GM12878 (cell line): ENCODE data around the gene CRY1. TPM values are rescaled to one million over a fixed set of nuclear protein-coding genes. Genes with fewer than 3 reads are reported as not detected.

ENCODE experiments used
- BCLAF1 ChIP-seq: fragments of 450-650 bp; IDR thresholded peaks from 2 replicates; pipeline ENCODE4 v1.6.1; 2017; ENCODE audit warnings: antibody characterized with exemption, mild to moderate bottlenecking, moderate library complexity
- CEBPB ChIP-seq, 2 experiments: fragments of 150-350 bp in 1 of 2; IDR thresholded peaks; 2 replicates each; pipeline ENCODE4 v1.6.1; 2012 to 2014; ENCODE audit warnings: low read depth in 2 of 2, low read length in 2 of 2, borderline replicate concordance in 1 of 2, inconsistent platforms in 1 of 2
- JUND ChIP-seq: IDR thresholded peaks from 2 replicates; pipeline ENCODE4 v1.6.1; 2012; ENCODE audit warnings: low read depth, mild to moderate bottlenecking, low read length, improper control_type of control experiment, moderate library complexity
- LARP7 ChIP-seq: fragments of 450-650 bp; IDR thresholded peaks from 2 replicates; pipeline ENCODE4 v1.6.1; 2017; ENCODE audit warnings: mild to moderate bottlenecking
- ZNF687 ChIP-seq: fragments of 450-650 bp; IDR thresholded peaks from 2 replicates; pipeline ENCODE4 v1.6.1; 2017; ENCODE audit warnings: mild to moderate bottlenecking, moderate library complexity
- polyA plus RNA-seq, 11 experiments: library from polyadenylated mRNA; depleted of rRNA in 4 of 11; unstranded in 6 of 11; stranded (reverse) in 5 of 11; fragments of >200 nt; fragmentation: Nextera tagmentation in 4 of 11; fragmentation: Illumina TruSeq in 1 of 11; extraction: Ambion mirVana in 4 of 11; extraction: Trizol in 1 of 11; gene quantifications; 1 replicate in 1 of 11; 2 replicates in 10 of 11; pipeline versions ENCODE4 v1.2.1 to v1.2.3, GENCODE V29; 2011 to 2016; ENCODE audit warnings: inconsistent platforms in 2 of 11, missing spikeins in 2 of 11, low read depth in 1 of 11
- total RNA-seq, 4 experiments: library from RNA; depleted of rRNA in 3 of 4; stranded (reverse); fragments of >200 nt in 3 of 4; fragmentation: Illumina TruSeq in 1 of 4; extraction: Trizol in 1 of 4; gene quantifications; 2 replicates each; pipeline versions ENCODE4 v1.2.1 to v1.2.3, GENCODE V29; 2013 to 2021
- TF ChIP-seq, protein P1 (sequence below): fragments of 450-650 bp; IDR thresholded peaks from 2 replicates; pipeline ENCODE4 v1.6.1; 2018; ENCODE audit warnings: borderline replicate concordance, mild to moderate bottlenecking; ENCODE audit not compliant: partially characterized antibody

CRY1 gene
- total and polyA plus RNA-seq, 10 of the 15 experiments (the other 5 are each of a cell fraction or from before 2014, with no cell fraction given), result 1.6 to 10.9 (median 5.4) TPM

DNA sequence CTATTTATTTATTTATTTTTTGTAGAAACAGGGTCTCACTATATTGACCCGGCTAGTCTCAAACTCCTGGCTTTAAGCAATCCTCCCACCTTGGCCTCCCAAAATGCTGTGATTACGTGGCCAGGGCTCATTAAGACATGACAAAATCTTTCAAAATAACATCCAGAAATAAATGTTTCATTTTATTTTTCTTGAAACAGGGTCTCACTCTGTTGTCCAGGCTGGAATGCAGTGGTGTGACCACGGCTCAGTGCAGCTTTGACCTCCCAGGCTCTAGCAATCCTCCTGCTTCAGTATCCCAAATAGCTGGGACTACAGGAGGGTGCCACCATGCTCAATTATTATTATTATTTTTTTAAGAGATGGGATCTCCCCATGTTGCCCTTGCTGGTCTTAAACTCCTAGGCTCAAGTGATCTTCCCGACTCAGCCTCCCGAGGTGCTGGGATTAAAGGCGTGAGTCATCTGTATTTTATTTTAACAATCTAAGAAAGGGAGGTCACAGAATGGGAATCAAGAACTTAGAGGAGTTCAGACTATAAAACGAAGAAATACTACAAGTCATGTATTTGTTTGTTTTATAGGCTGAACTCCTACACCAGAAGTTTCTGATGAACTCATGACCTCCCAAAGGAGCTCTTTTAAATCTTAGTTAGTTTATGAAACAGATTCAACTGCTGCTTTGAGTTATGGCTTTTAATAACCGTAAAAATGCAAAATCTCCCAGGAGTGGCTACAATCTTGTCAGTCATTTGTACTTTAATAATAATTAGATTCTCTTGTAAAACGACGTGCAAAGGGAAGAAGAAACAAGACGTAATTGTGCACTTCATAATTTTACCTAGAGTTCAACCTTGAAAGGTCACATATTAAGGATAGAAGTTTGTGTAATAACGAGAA, 139.7 kb downstream of the CRY1 start (continued):
- no peak for TF ChIP-seq ZNF687
- TF ChIP-seq, protein P1, sequence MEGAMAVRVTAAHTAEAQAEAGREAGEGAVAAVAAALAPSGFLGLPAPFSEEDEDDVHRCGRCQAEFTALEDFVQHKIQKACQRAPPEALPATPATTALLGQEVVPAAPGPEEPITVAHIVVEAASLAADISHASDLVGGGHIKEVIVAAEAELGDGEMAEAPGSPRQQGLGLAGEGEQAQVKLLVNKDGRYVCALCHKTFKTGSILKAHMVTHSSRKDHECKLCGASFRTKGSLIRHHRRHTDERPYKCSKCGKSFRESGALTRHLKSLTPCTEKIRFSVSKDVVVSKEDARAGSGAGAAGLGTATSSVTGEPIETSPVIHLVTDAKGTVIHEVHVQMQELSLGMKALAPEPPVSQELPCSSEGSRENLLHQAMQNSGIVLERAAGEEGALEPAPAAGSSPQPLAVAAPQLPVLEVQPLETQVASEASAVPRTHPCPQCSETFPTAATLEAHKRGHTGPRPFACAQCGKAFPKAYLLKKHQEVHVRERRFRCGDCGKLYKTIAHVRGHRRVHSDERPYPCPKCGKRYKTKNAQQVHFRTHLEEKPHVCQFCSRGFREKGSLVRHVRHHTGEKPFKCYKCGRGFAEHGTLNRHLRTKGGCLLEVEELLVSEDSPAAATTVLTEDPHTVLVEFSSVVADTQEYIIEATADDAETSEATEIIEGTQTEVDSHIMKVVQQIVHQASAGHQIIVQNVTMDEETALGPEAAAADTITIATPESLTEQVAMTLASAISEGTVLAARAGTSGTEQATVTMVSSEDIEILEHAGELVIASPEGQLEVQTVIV, result no peak
- TF ChIP-seq BCLAF1, result no peak
- TF ChIP-seq LARP7, result no peak
- no peak for TF ChIP-seq JUND
- TF ChIP-seq CEBPB (IDR thresholded peaks at IDR 0.05; ENCODE audit: borderline replicate concordance in 1 of 2, low read depth in 2 of 2, low read length in 2 of 2), result no peak
